Fibroblast of skin of back (primary cell): Measurements from ENCODE around the gene OR4C13. TPM values are rescaled to one million over a fixed set of nuclear protein-coding genes. Genes with fewer than 3 reads are reported as not detected.
"Not testable (repeated sequence)": the region's sequence is repeated elsewhere in the genome, so short reads cannot be mapped to it uniquely, and the experiment has no call there.

ENCODE experiments used
- DNase-seq: peaks from one replicate; pipeline ENCODE4 v3.0.0-alpha.2; 2013
- polyA plus RNA-seq, 2 experiments: library from polyadenylated mRNA; unstranded; fragments of 120-200 nt; gene quantifications; one replicate each; pipeline ENCODE4 v1.2.1, GENCODE V29; 2013; ENCODE audit not compliant: insufficient read length in 2 of 2

The OR4C13 gene
- polyA plus RNA-seq (2013, experiment 1 of 2; ENCODE audit: insufficient read length) = not detected
- polyA plus RNA-seq (2013, experiment 2 of 2; ENCODE audit: insufficient read length) = not detected

GRCh38 chr11:49952091-49952490, at the start of gene OR4C13:
OR4C13 (plus strand) TSS chr11:49952391; CDS start chr11:49952423, 32 bp downstream.
- no peak for DNase-seq

GRCh38 chr11:49911516-49911915, 40.7 kb upstream of the OR4C13 start:
- DNase-seq = not testable (repeated sequence)

- not testable (repeated sequence) for DNase-seq
These were observed 3.5 kb upstream of the OR4C13 start for GRCh38 chr11:49948701-49949100.

GRCh38 chr11:49973439-49973838, 21.2 kb downstream of the OR4C13 start:
- DNase-seq = not testable (repeated sequence)

- DNase-seq = not testable (repeated sequence)
These were observed 30.2 kb downstream of the OR4C13 start, which contains the start of gene OR4C12 for GRCh38 chr11:49982435-49982834. OR4C12 (minus strand) TSS chr11:49982535; CDS start chr11:49982501, 34 bp downstream.

GRCh38 chr11:49995565-49995964, 43.4 kb downstream of the OR4C13 start:
- DNase-seq = peak; percentile 39
